Neural cell (in vitro differentiated cells): ENCODE results near the gene OGA. TPM values are rescaled to one million over a fixed set of nuclear protein-coding genes. Genes with fewer than 3 reads are reported as not detected.

Experiments
- H2AFZ ChIP-seq: fragments of 200-600, 300-800 bp; sonication (generic), shearing (Covaris generic); 2 replicates; pipeline ENCODE4 v1.6.0; 2014; ENCODE audit warnings: low read depth, mild to moderate bottlenecking, antibody characterized with exemption, low read length, moderate library complexity
- H3F3A ChIP-seq: fragments of 200-600 bp; shearing (Covaris generic); 2 replicates; pipeline ENCODE4 v1.6.1; 2016; ENCODE audit warnings: mild to moderate bottlenecking, moderate library complexity, mixed read lengths, antibody characterized with exemption, low read length; ENCODE audit not compliant: insufficient read depth, poor library complexity, severe bottlenecking
- H3K27ac ChIP-seq: fragments of 200-600, 300-800 bp; sonication (generic), shearing (Covaris generic); 2 replicates; pipeline ENCODE4 v1.5.1; 2014; ENCODE audit warnings: mild to moderate bottlenecking, low read length, moderate library complexity
- H3K27me3 ChIP-seq: fragments of 300-800, 200-600 bp; sonication (generic), shearing (Covaris generic); 2 replicates; pipeline ENCODE4 v1.6.0; 2014; ENCODE audit warnings: mild to moderate bottlenecking, low read depth, low read length, moderate library complexity; ENCODE audit not compliant: insufficient read depth
- H3K36me3 ChIP-seq: fragments of 300-800, 200-600 bp; sonication (generic), shearing (Covaris generic); 2 replicates; pipeline ENCODE4 v1.5.1; 2014; ENCODE audit warnings: mild to moderate bottlenecking, antibody characterized with exemption, low read length, moderate library complexity; ENCODE audit not compliant: insufficient read depth
- H3K4me2 ChIP-seq: fragments of 300-800, 200-600 bp; sonication (generic), shearing (Covaris generic); 2 replicates; pipeline ENCODE4 v1.6.0; 2014; ENCODE audit warnings: mild to moderate bottlenecking, low read length
- H3K4me3 ChIP-seq: fragments of 300-800, 200-600 bp; sonication (generic), shearing (Covaris generic); 2 replicates; pipeline ENCODE4 v1.5.1; 2014; ENCODE audit warnings: mild to moderate bottlenecking, low read length, moderate library complexity
- H3K79me2 ChIP-seq: fragments of 200-600 bp; shearing (Covaris generic); replicated peaks from 2 replicates; pipeline ENCODE4 v1.6.0; 2014; ENCODE audit warnings: mild to moderate bottlenecking, low read length, moderate library complexity; ENCODE audit not compliant: insufficient read depth
- H3K9ac ChIP-seq: fragments of 300-800, 200-600 bp; sonication (generic), shearing (Covaris generic); 2 replicates; pipeline ENCODE4 v1.6.1; 2016; ENCODE audit warnings: mild to moderate bottlenecking, low read length, mixed read lengths
- H3K9me2 ChIP-seq: fragments of 200-600 bp; shearing (Covaris generic); 2 replicates; pipeline ENCODE4 v1.6.1; 2016; ENCODE audit warnings: mild to moderate bottlenecking, low read length, mixed read lengths; ENCODE audit not compliant: insufficient read depth
- H3K9me3 ChIP-seq: fragments of 200-600, 300-800 bp; sonication (generic), shearing (Covaris generic); 2 replicates; pipeline ENCODE4 v1.6.1; 2016; ENCODE audit warnings: mild to moderate bottlenecking, mixed run types, low read length, moderate library complexity, mixed read lengths
- H4K20me1 ChIP-seq: fragments of 200-600 bp; shearing (Covaris generic); 2 replicates; pipeline ENCODE4 v1.6.1; 2016; ENCODE audit warnings: mild to moderate bottlenecking, mixed run types; ENCODE audit not compliant: insufficient read depth
- CTCF ChIP-seq: fragments of 450-650 bp; IDR thresholded peaks from 2 replicates; pipeline ENCODE4 v1.5.1; 2014; ENCODE audit warnings: antibody characterized with exemption, mild to moderate bottlenecking, moderate library complexity; ENCODE audit not compliant: poor library complexity, severe bottlenecking
- EP300 ChIP-seq: fragments of 450-650 bp; conservative IDR thresholded peaks from 2 replicates; pipeline ENCODE4 v1.6.1; 2014; ENCODE audit warnings: antibody characterized with exemption, mild to moderate bottlenecking, moderate library complexity; ENCODE audit not compliant: poor library complexity, severe bottlenecking
- EZH2 ChIP-seq: fragments of 200-600, 300-800 bp; shearing (Covaris generic), sonication (generic); IDR thresholded peaks from 2 replicates; pipeline ENCODE4 v1.6.1; 2014; ENCODE audit warnings: antibody characterized with exemption, low read length, borderline replicate concordance, mild to moderate bottlenecking; ENCODE audit not compliant: insufficient read depth, poor library complexity, severe bottlenecking
- MXI1 ChIP-seq: fragments of 450-650 bp; conservative IDR thresholded peaks from 2 replicates; pipeline ENCODE4 v1.6.1; 2014; ENCODE audit warnings: antibody characterized with exemption, mild to moderate bottlenecking; ENCODE audit not compliant: poor library complexity, severe bottlenecking
- POLR2AphosphoS5 ChIP-seq: IDR thresholded peaks from 2 replicates; pipeline ENCODE4 v1.6.1; 2012
- RAD21 ChIP-seq: fragments of 450-650 bp; conservative IDR thresholded peaks from 2 replicates; pipeline ENCODE4 v1.6.1; 2014; ENCODE audit warnings: antibody characterized with exemption, mild to moderate bottlenecking, moderate library complexity
- REST ChIP-seq: IDR thresholded peaks from 2 replicates; pipeline ENCODE4 v1.6.1; 2012; ENCODE audit warnings: borderline replicate concordance
- SMC3 ChIP-seq: fragments of 450-650 bp; conservative IDR thresholded peaks from 2 replicates; pipeline ENCODE4 v1.6.1; 2014; ENCODE audit warnings: antibody characterized with exemption, mild to moderate bottlenecking, moderate library complexity; ENCODE audit not compliant: poor library complexity
- TAF1 ChIP-seq: IDR thresholded peaks from 2 replicates; pipeline ENCODE4 v1.6.1; 2012; ENCODE audit warnings: low read depth
- polyA plus RNA-seq: library from polyadenylated mRNA; depleted of rRNA; stranded (reverse); fragments of >200 nt; gene quantifications from 2 replicates; pipeline ENCODE4 v1.2.3, GENCODE V29; 2014

Gene OGA
- polyA plus RNA-seq, 1 donor from 2014 or later = 357 TPM

DNA sequence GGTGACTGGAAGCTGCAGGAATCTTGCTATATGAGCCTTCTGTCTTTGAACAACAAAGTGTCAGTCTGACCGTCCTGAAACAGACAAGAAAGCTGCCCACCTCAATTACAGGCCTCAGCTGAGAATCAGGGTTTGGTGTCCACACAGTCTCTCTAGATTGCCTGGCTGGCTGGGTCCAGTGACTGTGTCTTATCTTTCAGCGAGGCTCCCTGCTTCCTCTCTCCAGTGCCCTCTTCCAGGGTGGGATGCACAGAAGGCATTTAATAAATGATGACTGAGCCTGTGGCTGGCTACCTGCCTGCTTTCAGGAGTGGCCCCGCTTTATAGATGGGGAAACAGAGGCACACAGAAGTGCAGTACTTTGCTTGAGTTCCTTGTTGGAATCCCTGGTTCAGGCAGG is 69.7 kb downstream of the OGA start:
- Histone ChIP-seq H3K9ac (no peak overlapping the region), H3K4me3 (no peak overlapping the region), H2AFZ (no peak overlapping the region), H3K27ac (no peak overlapping the region), H3K27me3 (no peaks in the 10 kb centered on the region), H3F3A (no peaks in the 10 kb centered on the region), H3K9me2 (no peaks in the 10 kb centered on the region), H4K20me1 (no peaks in the 10 kb centered on the region), H3K9me3 (no peaks in the 10 kb centered on the region), H3K4me2 (no peak overlapping the region), H3K79me2 (no peaks in the 10 kb centered on the region), H3K36me3 (no peaks in the 10 kb centered on the region)
- TF ChIP-seq TAF1 (no peak), EZH2 (no peak), RAD21 (no peak), SMC3 (no peak), EP300 (no peak), CTCF (no peak), POLR2AphosphoS5 (no peak), MXI1 (no peak), REST (no peak)

DNA sequence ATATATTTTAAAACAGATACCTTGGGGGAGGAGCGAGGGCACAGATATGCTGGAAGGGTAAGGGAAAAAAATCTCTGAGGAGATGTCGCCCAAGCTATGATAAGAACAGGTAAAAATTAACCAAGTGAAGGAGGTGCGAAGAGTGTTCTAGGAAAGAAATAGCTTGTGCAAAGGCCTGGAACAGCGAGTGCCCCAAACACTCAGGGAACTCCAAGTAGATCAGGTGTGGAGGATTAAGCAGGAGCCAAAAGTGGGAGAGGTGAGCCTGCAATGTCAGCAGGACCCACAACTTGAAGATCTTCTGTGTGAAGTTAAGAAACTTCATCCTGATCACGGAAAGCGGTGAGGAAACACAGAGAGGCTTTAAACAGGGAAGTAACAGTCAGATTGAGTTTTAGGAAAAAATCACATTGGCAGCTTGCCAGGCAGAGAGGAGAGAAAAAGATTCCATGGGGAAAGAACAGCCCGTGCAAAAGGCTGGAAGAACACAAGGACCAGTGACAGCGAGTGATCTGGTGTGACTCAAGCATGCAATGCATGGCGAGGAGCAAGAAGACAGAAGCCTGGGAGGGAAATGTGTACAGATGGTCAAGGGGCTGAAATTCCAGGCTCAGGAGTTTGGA is 73.1 kb downstream of the OGA start:
- H3K79me2 ChIP-seq = no peaks in the 10 kb centered on the region
- H3F3A ChIP-seq = no peaks in the 10 kb centered on the region
- H3K27ac ChIP-seq = no peak overlapping the region
- no peak overlapping the region for H3K4me2 ChIP-seq
- TF ChIP-seq POLR2AphosphoS5 (no peak), EZH2 (no peak), EP300 (no peak), MXI1 (no peak), SMC3 (no peak), CTCF (no peak), REST (no peak), RAD21 (no peak), TAF1 (no peak)
- no peak overlapping the region for H2AFZ ChIP-seq
- no peak overlapping the region for H3K9ac ChIP-seq
- no peaks in the 10 kb centered on the region for H3K9me3 ChIP-seq
- H3K27me3 ChIP-seq = no peaks in the 10 kb centered on the region
- H4K20me1 ChIP-seq = no peaks in the 10 kb centered on the region
- H3K9me2 ChIP-seq = no peaks in the 10 kb centered on the region
- H3K36me3 ChIP-seq = no peaks in the 10 kb centered on the region
- no peak overlapping the region for H3K4me3 ChIP-seq
